Measurements from ENCODE around the gene S100A12.
A peak's percentile ranks its signal among the peaks of the same experiment; 100 is the strongest.

Gene S100A12

DNA sequence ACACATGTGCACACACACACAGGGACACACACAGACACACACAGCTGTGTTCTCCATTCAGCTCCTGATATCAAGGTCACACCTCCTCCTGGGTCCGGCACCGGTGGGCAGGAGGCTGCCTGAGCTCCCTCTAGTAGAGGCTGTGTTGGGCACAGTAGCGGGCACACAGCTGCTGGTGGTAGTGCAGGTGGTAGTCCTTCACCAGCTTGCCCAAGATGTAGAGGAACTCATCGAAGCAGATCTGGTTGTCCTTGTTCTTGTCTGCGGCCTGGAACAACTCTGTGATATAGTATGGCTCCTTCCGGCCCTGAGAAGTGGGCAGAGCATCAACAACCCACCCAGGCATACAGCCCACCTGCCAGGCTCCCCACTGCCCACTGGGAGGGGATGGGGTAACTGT is 21.0 kb upstream of the S100A12 start:
- no peak for DNase-seq

GRCh38 chr1:153395776-153396175 is 20.4 kb upstream of the S100A12 start:
- no peak for DNase-seq

- DNase-seq: no peak
Measured at GRCh38 chr1:153395136-153395685, 19.8 kb upstream of the S100A12 start.

DNA sequence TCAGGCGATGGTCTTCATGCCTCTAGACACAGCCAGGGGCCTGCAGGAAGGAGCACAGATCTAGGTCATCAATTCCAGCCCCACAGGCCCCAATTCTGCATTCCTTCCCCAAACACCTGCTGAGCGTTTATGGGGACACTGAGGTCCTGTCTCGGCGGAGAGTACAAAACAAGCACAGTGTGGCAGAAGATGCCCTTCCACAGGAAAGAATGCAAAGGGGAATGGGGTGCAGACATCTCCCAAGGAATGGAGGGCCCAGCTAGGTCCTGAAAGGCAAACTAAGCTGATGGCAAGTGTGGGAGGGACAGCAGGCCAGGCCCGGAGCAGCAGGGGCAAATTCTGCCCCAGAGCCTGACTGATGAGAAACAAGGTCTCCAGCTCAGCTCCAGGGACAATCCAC is 19.0 kb upstream of the S100A12 start:
- DNase-seq: no peak

- no peak for DNase-seq
Measured at GRCh38 chr1:153393926-153394325, 18.5 kb upstream of the S100A12 start.

DNA sequence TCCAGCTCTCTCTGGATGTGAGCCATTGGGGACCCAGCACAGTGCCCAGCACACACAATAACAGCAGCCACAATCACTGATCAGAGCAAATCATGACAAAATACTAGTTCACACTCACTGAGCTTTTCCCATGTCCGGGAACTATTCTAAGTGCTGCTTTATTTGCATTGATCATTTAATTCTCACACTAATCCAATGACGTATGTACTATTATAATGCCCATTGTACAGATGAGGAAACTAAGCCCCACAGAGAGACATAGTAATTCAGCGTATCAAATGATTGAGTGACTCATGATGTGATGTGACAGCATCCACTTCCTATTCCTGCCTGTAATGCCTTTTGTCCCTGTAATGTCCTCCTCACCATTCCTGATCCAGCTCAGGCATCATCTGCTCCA is 17.4 kb upstream of the S100A12 start:
- no peak for DNase-seq

DNA sequence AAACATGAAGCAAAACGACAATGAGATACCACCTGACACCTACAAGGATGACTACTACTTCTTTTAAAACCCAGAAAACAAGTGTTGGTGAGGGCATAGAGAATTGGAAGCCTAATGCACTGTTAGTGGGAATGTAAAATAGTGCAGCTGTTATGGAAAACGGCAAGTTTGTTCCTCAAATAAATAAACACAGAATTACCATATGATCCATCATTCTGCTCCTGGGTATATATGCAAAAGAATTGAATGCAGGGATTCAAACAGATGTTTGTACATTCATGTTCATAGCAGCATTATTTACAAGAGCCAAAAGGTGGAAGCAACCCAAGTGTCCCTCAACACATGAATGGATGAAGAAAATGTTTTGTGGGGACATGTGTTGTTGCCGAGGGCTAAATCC is 16.8 kb upstream of the S100A12 start:
- DNase-seq: no peak

DNA sequence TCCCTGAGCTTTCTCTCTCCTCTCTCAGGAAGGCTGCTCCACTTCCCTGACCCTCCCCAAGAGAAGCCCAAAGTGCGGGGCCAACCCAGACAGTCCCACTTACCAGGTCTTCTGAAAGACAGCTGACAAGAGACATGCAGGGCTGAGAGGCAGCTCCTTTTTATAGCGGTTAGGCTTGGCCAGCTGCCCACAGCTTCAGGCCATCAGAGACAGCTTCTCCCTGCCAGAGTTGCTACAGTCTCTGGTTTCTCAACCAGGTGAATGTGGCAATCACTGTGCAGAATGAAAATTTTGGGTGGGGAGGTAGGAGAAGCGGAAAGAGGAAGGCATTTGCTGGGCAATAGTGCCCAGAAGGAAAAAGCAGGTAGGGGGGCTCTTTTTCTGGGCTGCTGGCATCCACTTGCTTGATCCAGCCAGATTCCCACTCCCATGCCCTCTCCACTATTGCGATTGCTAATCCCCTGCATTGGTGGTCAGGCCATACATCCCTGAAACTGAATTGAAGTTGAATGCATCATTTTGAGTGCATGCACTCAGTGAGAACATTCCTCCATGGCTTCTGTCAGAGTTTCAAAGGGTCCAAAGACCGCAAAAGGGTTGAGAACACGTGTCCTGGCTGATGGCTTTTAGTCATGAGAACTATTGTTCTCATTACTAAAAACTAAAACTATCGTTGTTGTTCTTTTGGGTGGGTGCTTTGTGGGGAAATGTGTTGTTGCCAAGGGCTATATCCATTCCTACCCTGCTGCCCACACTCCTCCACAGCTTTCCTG is 15.7 kb upstream of the S100A12 start, which contains the start of gene S100A8:
TSS of gene S100A8 (minus strand) at position 136 of the 773 bp plus-strand sequence. CDS start 538 bp downstream, outside the sequence.
- peak; percentile 32 for DNase-seq

DNA sequence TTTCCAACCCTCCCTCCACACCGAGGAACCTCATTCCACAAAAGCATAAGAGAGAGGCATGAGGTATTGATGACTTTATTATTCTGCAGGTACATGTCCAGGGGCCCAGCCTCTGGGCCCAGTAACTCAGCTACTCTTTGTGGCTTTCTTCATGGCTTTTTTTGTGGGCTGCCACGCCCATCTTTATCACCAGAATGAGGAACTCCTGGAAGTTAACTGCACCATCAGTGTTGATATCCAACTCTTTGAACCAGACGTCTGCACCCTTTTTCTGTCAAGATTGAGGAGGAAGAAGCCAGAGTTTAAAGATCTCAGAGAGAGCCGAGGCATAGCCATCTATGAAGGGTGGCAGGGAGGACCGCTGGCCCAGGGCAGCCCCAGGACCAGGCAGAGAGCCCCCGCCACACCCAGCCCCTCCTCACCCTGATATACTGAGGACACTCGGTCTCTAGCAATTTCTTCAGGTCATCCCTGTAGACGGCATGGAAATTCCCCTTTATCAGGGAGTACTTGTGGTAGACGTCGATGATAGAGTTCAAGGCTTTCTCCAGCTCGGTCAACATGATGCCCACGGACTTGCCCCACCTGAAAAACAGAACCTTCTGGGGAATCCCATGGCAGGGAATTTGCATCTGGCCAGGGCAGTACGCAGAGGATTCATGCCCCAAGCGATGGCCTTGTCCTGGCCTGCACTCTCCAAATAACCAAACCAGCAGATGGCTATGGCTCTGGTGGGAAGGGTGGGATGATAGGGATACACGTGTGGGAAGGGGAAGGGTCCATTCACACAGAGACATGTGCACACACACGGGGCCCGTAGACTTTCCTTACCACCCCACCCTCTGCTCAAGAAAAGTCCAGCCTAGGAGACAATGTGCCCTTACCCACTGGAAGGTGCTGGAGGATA is 14.8 kb upstream of the S100A12 start:
- DNase-seq: no peak

GRCh38 chr1:153389401-153389800 is 14.0 kb upstream of the S100A12 start:
- no peak for DNase-seq

DNA sequence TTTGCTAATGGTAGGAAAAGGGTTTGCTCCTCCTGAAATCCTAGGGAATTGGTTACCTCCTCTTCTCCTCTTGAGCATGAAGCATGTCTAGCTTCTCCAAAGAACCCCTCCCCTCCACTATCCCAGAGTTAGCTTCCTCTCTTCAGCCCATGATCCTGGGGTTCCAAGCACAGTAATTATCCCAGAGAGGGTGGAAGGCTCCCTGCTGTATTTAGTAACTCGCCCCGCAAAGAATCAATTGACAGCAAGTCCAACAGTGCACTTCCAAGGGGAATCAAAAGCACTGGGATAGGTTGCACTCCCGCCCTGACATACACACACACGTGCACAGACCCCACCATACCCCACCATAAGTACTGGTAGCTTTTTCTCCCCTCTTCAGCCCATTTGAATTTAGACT is 12.4 kb upstream of the S100A12 start:
- no peak for DNase-seq

DNA sequence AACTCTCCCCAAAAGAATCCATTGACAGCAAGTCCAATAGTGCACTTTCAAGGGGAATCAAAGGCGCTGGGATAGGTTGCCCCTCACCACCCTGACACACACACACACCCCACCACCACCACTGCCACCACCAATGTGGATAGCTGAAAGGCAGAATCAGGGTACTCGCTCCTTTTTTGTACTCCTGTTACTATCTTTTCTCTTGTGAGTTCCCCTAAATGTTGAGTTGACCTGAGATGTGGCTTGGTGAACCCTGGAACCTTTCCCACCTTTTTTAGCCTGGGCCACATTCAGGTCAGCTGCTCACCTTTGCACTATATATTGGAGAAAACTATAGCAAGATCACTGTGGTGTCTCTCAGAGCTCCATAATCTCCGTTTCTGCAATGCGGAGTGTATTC is 11.6 kb upstream of the S100A12 start:
- DNase-seq: no peak

DNA sequence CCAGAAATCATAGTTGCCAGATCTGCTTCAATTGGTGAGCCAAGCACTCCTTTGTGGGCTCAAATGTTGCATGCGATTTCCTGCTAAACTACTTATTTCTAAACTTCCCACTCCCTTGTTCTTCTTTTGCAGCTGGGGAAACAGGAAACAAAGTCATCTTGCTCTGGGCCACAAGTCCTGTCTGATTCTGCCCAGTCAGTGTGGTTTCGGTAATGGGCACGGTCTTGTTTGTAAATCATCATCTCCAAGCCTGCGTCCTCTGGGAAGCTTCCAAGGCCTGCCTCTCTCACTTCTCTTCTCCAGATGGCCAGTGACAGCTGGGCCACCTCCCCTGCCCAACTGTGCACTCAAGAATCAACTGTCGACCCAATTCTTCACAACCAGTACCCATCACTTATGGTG is 11.1 kb upstream of the S100A12 start:
- no peak for DNase-seq

GRCh38 chr1:153384958-153385580 is 9.6 kb upstream of the S100A12 start:
- no peak for DNase-seq

DNA sequence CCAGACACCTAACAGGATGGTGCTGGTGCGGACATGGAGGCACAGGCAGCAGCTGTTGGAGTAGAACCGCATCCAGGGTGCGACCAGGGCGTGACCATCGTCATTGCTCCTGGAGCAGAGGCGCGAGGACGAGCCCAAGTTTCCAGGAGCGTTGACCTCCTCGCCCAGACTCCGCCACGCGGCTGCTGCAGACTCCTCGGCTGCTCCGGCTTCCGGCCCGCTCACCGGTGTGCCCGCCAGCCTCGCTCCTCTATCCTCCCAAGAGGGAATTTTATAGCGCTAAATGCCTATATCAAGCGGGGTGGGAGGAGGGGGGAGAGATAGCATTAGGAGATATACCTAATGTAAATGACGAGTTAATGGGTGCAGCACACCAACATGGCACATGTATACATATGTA is 5.3 kb upstream of the S100A12 start:
- no peak for DNase-seq

DNA sequence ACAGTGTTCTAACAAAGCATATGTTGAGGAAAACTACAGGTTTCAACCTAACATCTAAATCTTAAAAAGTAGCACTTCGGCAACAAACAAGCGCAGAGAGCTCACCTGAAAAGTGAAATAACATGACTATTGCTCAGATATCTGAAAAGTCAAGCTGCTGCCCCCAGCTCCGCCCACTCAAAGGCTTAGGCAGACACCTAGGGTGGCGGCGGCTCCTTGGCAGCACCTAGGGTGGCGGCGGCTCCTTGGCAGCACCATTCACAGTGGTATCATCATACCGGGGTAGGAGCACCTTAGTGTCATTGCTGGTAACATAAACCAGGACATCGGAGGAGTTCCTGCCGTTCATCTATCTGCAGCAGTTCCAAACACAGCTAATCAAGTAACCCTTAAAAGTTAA is 4.2 kb upstream of the S100A12 start:
- no peak for DNase-seq

DNA sequence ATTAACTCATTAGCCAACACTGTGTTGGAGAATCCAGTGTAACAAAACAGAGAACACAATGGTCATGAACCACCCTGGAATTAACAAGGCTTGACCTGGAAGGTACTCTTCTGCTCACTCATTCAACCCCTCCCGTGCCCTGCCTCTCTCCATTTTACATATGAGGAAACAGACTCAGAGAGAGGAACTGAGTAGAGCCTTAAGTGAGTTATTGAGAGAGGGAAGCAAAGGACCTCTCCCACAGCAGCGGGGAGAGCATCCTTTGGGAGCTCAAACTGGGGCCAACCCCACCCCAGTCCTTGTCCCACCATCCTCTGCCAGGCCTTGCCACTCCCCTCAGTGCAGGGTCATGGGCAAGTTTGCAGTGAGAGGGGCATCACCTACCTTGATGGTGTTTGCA is 1.4 kb downstream of the S100A12 start:
- no peak for DNase-seq

GRCh38 chr1:153372571-153372970 is 2.9 kb downstream of the S100A12 start:
- DNase-seq: no peak

GRCh38 chr1:153371231-153371630 is 4.2 kb downstream of the S100A12 start:
- DNase-seq: no peak

GRCh38 chr1:153370146-153370545 is 5.3 kb downstream of the S100A12 start:
- DNase-seq: no peak

GRCh38 chr1:153368495-153368894 is 6.9 kb downstream of the S100A12 start:
- DNase-seq: no peak

DNA sequence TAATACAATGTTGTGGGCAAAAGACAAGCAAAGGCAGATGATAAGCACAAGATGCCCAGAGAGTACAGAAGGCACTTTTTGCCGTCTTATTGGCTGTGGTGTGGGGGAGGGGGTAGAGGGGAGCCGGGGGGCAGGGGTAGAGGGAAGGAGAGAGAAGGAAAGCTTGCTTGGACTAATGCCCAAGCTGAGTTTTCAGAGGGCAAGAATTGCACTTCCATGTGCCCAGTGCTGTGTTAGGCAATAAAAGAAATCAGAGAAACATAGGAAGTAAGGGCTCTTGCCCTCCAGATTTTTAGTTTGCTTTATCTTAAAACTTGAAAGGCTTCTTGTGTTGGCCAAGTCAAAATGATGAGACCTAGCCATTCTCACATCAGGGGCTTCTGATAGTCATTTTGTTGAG is 8.3 kb downstream of the S100A12 start:
- DNase-seq: no peak

GRCh38 chr1:153366261-153366660 is 9.2 kb downstream of the S100A12 start:
- no peak for DNase-seq

All from NK-92 treated with Interleukin-12 subunit alpha and Interleukin-12 subunit beta, amount 100 ng/mL, for 24 hours (cell line).